Stimulated activated CD4-positive, alpha-beta T cell treated with anti-CD3 and anti-CD28 coated beads, Interleukin-4, amount 100 ng/mL, for 1 hour (primary cell): ENCODE results near the gene SLC16A9.

Experiments
- DNase-seq: peaks from one replicate; pipeline ENCODE4 v3.0.0-alpha.2; 2020

Gene SLC16A9

GRCh38 chr10:59626523-59626869, 83.2 kb downstream of the SLC16A9 start:
- no peak for DNase-seq

- peak; percentile 13 for DNase-seq
Measured at GRCh38 chr10:59625721-59626522, 83.7 kb downstream of the SLC16A9 start.

- no peak for DNase-seq
Measured at GRCh38 chr10:59624951-59625350, 84.7 kb downstream of the SLC16A9 start.

GRCh38 chr10:59624136-59624535, 85.5 kb downstream of the SLC16A9 start:
- no peak for DNase-seq

GRCh38 chr10:59623133-59624121, 86.2 kb downstream of the SLC16A9 start:
- no peak for DNase-seq

GRCh38 chr10:59622320-59623132, 87.1 kb downstream of the SLC16A9 start:
- DNase-seq, result peak; percentile 8

- DNase-seq, result no peak
Measured at GRCh38 chr10:59621771-59622170, 87.9 kb downstream of the SLC16A9 start.

- DNase-seq, result no peak
Measured at GRCh38 chr10:59618666-59619065, 91.0 kb downstream of the SLC16A9 start.

- no peak for DNase-seq
Measured at GRCh38 chr10:59617996-59618395, 91.7 kb downstream of the SLC16A9 start.

GRCh38 chr10:59611048-59611447, 98.6 kb downstream of the SLC16A9 start:
- DNase-seq, result no peak

- no peak for DNase-seq
Measured at GRCh38 chr10:59607970-59608369, 101.7 kb downstream of the SLC16A9 start.

- DNase-seq, result no peak
Measured at GRCh38 chr10:59606551-59606961, 103.1 kb downstream of the SLC16A9 start.

- no peak for DNase-seq
Measured at GRCh38 chr10:59601985-59602384, 107.7 kb downstream of the SLC16A9 start.
